Nephron (organoid): ENCODE measurements around the gene KCTD2.
"Not testable (repeated sequence)": the region's sequence is repeated elsewhere in the genome, so short reads cannot be mapped to it uniquely, and the experiment has no call there.

Source experiments
- H3K27ac Mint-ChIP-seq, 3 experiments: 2 replicates each; pipeline ENCODE4 v1.8.0; 2020; ENCODE audit warnings: mixed read lengths in 3 of 3, mild to moderate bottlenecking in 2 of 3, moderate library complexity in 1 of 3
- H3K27me3 Mint-ChIP-seq: 2 replicates; pipeline ENCODE4 v1.8.0; 2021; ENCODE audit warnings: low read depth, mild to moderate bottlenecking, moderate library complexity, mixed read lengths
- H3K36me3 Mint-ChIP-seq: 2 replicates; pipeline ENCODE4 v1.8.0; 2020; ENCODE audit warnings: low read depth, mixed read lengths
- H3K4me1 Mint-ChIP-seq: 2 replicates; pipeline ENCODE4 v1.8.0; 2020; ENCODE audit warnings: mixed read lengths
- H3K4me3 Mint-ChIP-seq, 3 experiments: 2 replicates each; pipeline ENCODE4 v1.8.0; 2020; ENCODE audit warnings: mild to moderate bottlenecking in 3 of 3, mixed read lengths in 3 of 3, moderate library complexity in 2 of 3
- H3K9me3 Mint-ChIP-seq: 2 replicates; pipeline ENCODE4 v1.8.0; 2020; ENCODE audit warnings: mixed read lengths
- CTCF ChIP-seq, 3 experiments: fragments of 200-600 bp; sonication (generic); IDR thresholded peaks; one replicate each; pipeline ENCODE4 v1.5.0; 2021; ENCODE audit warnings: antibody characterized with exemption in 3 of 3; ENCODE audit not compliant: unreplicated experiment in 3 of 3

Gene KCTD2

DNA sequence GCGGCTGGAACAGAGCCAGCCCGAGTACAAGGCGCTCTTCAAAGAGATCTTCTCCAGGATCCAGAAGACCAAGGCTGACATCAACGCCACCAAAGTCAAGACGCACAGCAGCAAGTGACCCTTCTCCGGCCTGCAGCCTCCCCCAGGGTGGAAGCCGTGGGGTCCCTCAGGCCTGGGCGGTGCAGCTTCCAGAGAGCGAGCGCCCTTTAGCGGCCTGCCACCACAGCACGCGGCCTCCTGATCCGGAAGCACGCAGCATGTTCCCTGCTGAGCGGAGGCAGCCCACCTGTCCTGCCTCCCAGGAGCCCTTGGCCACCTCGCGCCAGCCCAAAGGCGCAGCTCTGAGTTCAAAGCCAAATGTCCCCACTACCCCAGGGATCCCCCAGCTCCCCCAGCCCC lies 43.1 kb upstream of the KCTD2 start:
- Mint-ChIP-seq H3K36me3 (peaks cover 10% of the 10 kb centered on the region), H3K27me3 (no peaks in the 10 kb centered on the region)
- no peak for TF ChIP-seq CTCF (IDR thresholded peaks at IDR 0.05; ENCODE audit: unreplicated experiment in 3 of 3)

DNA sequence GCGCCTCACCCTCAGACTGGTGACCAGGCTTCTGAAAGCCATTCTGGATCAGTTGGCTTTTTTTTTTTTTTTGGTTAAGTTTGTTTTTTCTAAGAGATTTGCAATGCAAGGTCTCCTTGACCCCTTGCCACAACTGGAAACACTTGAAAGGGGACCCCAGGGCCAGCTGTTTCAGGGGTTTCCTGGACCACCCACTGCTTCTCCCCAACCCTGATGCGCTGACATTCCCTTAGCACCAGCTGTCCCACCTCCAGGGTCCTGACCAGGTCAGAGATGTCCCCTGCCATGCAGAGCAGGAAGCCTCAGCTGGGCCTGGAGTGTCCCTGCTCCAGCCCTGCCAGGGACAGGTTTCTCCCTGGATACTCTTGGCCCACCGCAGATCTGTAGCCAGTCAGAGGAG lies 42.7 kb upstream of the KCTD2 start:
- no peaks in the 10 kb centered on the region for H3K27me3 Mint-ChIP-seq
- peaks cover 6% of the 10 kb centered on the region for H3K36me3 Mint-ChIP-seq
- no peak overlapping the region for H3K27ac Mint-ChIP-seq
- TF ChIP-seq CTCF (IDR thresholded peaks at IDR 0.05; ENCODE audit: unreplicated experiment in 3 of 3) = no peak
- H3K9me3 Mint-ChIP-seq = no peaks in the 10 kb centered on the region
- H3K4me3 Mint-ChIP-seq = no peak overlapping the region
- no peaks in the 10 kb centered on the region for H3K4me1 Mint-ChIP-seq

More for the DNA sequence above, 43.1 kb upstream of the KCTD2 start:
- Mint-ChIP-seq H3K27ac (no peak overlapping the region), H3K4me1 (no peaks in the 10 kb centered on the region), H3K4me3 (no peak overlapping the region), H3K9me3 (no peaks in the 10 kb centered on the region)

DNA sequence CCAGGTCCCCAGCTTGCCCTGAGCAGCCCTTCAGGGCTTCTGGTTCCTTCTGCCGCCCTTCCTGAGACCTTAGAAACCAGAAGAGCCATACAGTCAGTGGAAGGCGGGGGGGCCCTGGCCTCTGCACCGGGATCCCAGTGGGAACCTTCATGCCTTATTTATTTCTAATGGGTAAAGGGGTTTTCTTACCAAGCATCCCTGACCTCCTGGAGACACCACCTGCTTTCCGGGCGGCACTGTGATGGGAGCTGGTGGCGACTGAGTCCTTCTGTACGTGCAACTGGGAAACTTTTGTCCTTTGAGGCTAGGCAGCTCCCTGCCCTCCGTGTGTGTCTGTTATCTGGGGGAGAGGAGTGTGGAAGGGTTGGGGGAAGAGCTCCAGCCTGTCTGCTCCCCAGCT lies 41.7 kb upstream of the KCTD2 start:
- Mint-ChIP-seq H3K4me3 (no peak overlapping the region), H3K27ac (no peak overlapping the region), H3K9me3 (no peaks in the 10 kb centered on the region), H3K36me3 (peaks cover 6% of the 10 kb centered on the region), H3K4me1 (no peaks in the 10 kb centered on the region), H3K27me3 (no peaks in the 10 kb centered on the region)
- TF ChIP-seq CTCF (IDR thresholded peaks at IDR 0.05; ENCODE audit: unreplicated experiment in 3 of 3) = no peak

- H3K9me3 Mint-ChIP-seq, H3K27ac Mint-ChIP-seq, H3K36me3 Mint-ChIP-seq, H3K4me1 Mint-ChIP-seq, H3K27me3 Mint-ChIP-seq, H3K4me3 Mint-ChIP-seq: not testable (repeated sequence)
These were observed 40.9 kb upstream of the KCTD2 start for GRCh38 chr17:75006084-75006483.

GRCh38 chr17:75006653-75007052 lies 40.4 kb upstream of the KCTD2 start:
- Mint-ChIP-seq H3K4me3 (no peak overlapping the region), H3K27me3 (no peaks in the 10 kb centered on the region), H3K36me3 (peaks cover 6% of the 10 kb centered on the region), H3K4me1 (peaks cover 8% of the 10 kb centered on the region), H3K27ac (no peak overlapping the region), H3K9me3 (no peaks in the 10 kb centered on the region)
- TF ChIP-seq CTCF (IDR thresholded peaks at IDR 0.05; ENCODE audit: unreplicated experiment in 3 of 3) = no peak

DNA sequence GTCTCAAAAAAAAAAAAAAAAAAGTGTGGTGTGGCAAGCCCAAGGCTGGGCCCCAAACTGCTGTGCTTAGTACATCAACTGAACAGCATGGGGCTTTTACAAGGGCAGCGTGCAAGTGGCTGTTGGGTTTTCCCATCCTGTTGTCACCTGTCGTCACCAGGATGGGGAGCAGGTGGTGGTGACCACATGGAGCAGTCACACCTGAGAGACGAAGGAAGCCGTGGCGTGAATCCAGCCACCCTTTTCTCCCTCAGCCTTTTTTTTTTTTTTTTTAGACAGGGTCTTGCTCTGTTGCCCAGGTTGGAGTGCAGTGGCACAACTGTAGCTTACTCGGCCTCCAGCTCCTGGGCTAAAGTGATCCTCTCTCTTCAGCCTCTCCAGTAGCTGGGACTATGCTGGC lies 38.7 kb upstream of the KCTD2 start:
- Mint-ChIP-seq H3K27ac (no peak overlapping the region), H3K9me3 (no peaks in the 10 kb centered on the region), H3K27me3 (no peaks in the 10 kb centered on the region), H3K4me1 (peaks cover 16% of the 10 kb centered on the region), H3K4me3 (no peak overlapping the region), H3K36me3 (no peaks in the 10 kb centered on the region)
- no peak for TF ChIP-seq CTCF (IDR thresholded peaks at IDR 0.05; ENCODE audit: unreplicated experiment in 3 of 3)
